Measurements from ENCODE around the gene SLC8A1. TPM values are rescaled to one million over a fixed set of nuclear protein-coding genes. Genes with fewer than 3 reads are reported as not detected.

SLC8A1 gene
- total RNA-seq, 1 experiment from 2014 or later, result 1.7 TPM

GRCh38 chr2:40224318-40224717 is 227.6 kb downstream of the SLC8A1 start:
- no peak overlapping the region for H3K56ac ChIP-seq (ENCODE audit: insufficient read length, low read depth, low read length)
- Mint-ChIP-seq H3K36me3 (ENCODE audit: insufficient read depth in 1 of 3, low read depth in 3 of 3) (no peaks in the 10 kb centered on the region; a peak in 2 of 7 replicates), H3K27ac (no peak overlapping the region; a peak in 1 of 7 replicates), H3K9me3 (peaks cover 7 to 15% of the 10 kb centered on the region in 2 experiments; a peak in 4 of 5 replicates), H3K4me3 (no peak overlapping the region), H3K27me3 (ENCODE audit: low read depth) (no peaks in the 10 kb centered on the region), H3K4me1 (peaks cover 23 to 24% of the 10 kb centered on the region in 2 experiments)
- H3K79me1 ChIP-seq (ENCODE audit: insufficient read depth, low read depth, low read length, poor library complexity, severe bottlenecking), result no peaks in the 10 kb centered on the region
- H3K4me1 ChIP-seq (ENCODE audit: insufficient read depth, low read length), result peaks cover 9% of the 10 kb centered on the region
- H2BK5ac ChIP-seq (ENCODE audit: insufficient read length, low read length), result no peak overlapping the region
- H2BK120ac ChIP-seq (ENCODE audit: low read depth, low read length, poor library complexity, severe bottlenecking), result no peak overlapping the region
- H3K4me2 ChIP-seq (ENCODE audit: insufficient read depth, insufficient read length, low read length), result no peak overlapping the region
- no peak overlapping the region for H3K23ac ChIP-seq (ENCODE audit: insufficient read length, low read depth, low read length)
- H4K20me1 ChIP-seq (ENCODE audit: control insufficient read depth, insufficient read depth, insufficient read length), result no peaks in the 10 kb centered on the region
- no peak overlapping the region for H3K14ac ChIP-seq (ENCODE audit: insufficient read depth, low read length)
- H3K27ac ChIP-seq (ENCODE audit: insufficient read length, low read depth, low read length), result no peak overlapping the region
- no peak overlapping the region for H3K4ac ChIP-seq (ENCODE audit: low read depth, low read length)
- H2AK5ac ChIP-seq (ENCODE audit: insufficient read length, low read length), result no peak overlapping the region
- no peak overlapping the region for H2AFZ ChIP-seq (ENCODE audit: low read length)
- H4K8ac ChIP-seq (replicated peaks; ENCODE audit: insufficient read length, low read depth, low read length), result no peak overlapping the region
- H3K79me2 ChIP-seq (ENCODE audit: insufficient read depth, low read length), result no peaks in the 10 kb centered on the region
- no peak overlapping the region for H3K9ac ChIP-seq (ENCODE audit: extremely low read depth, insufficient read length, low read length)
- H2BK15ac ChIP-seq (ENCODE audit: low read depth, low read length), result no peak overlapping the region
- no peak overlapping the region for H3T11ph ChIP-seq (ENCODE audit: low read length)
- H4K5ac ChIP-seq (ENCODE audit: insufficient read length, low read depth, low read length), result no peak overlapping the region
- TF ChIP-seq, protein P1, sequence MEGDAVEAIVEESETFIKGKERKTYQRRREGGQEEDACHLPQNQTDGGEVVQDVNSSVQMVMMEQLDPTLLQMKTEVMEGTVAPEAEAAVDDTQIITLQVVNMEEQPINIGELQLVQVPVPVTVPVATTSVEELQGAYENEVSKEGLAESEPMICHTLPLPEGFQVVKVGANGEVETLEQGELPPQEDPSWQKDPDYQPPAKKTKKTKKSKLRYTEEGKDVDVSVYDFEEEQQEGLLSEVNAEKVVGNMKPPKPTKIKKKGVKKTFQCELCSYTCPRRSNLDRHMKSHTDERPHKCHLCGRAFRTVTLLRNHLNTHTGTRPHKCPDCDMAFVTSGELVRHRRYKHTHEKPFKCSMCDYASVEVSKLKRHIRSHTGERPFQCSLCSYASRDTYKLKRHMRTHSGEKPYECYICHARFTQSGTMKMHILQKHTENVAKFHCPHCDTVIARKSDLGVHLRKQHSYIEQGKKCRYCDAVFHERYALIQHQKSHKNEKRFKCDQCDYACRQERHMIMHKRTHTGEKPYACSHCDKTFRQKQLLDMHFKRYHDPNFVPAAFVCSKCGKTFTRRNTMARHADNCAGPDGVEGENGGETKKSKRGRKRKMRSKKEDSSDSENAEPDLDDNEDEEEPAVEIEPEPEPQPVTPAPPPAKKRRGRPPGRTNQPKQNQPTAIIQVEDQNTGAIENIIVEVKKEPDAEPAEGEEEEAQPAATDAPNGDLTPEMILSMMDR (conservative IDR thresholded peaks at IDR 0.05), result no peak
- no peak overlapping the region for H3K18ac ChIP-seq (ENCODE audit: insufficient read length, low read depth, low read length)
- no peaks in the 10 kb centered on the region for H3K23me2 ChIP-seq (ENCODE audit: insufficient read length, low read depth, low read length, poor library complexity, severe bottlenecking)
- DNase-seq, result no peak
- H2BK20ac ChIP-seq (ENCODE audit: low read depth, low read length, poor library complexity, severe bottlenecking), result no peak overlapping the region
- H4K91ac ChIP-seq (ENCODE audit: insufficient read length, low read depth, low read length), result no peak overlapping the region
- no CpG with 5 or more reads among the region's 4 CpGs for WGBS (ENCODE audit: extremely low coverage, insufficient read length, low lambda C conversion rate)
- H3K9me3 ChIP-seq (ENCODE audit: control insufficient read depth, low read depth, low read length), result no peaks in the 10 kb centered on the region
- H2BK12ac ChIP-seq (ENCODE audit: insufficient read length, low read depth, low read length), result no peak overlapping the region
- H3K27me3 ChIP-seq (ENCODE audit: insufficient read depth, low read length), result no peaks in the 10 kb centered on the region

All from H9 (cell line).